ENCODE data around the gene LCN1.
"Not testable (repeated sequence)": the region's sequence is repeated elsewhere in the genome, so short reads cannot be mapped to it uniquely, and the experiment has no call there.

LCN1 gene

DNA sequence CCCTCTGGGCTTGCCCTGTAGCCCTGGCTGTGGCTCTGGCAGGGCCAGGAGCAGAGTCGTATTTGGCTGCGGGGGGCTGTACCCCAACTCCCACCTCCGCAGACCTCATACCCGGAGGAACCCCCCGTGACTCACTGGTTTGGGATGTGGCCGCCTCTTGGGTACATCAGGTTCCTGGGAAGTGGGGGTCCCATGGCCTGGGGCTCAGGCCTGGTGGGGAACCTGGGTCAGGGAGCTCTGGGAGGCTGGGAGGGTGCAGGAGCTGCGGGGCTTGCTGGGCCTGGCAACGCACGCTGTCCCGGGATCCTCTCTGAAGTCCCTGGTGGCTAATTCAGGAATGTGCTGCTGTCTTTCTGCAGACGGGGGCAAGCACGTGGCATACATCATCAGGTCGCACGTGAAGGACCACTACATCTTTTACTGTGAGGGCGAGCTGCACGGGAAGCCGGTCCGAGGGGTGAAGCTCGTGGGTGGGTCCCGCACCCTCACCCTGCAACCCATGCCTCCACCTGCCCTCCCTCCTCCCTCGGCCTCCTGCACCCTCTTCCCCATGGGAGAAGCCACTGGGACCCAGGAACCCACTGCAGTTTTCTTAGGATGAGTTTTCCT, 2.4 kb downstream of the LCN1 start:
- no peak for DNase-seq (ENCODE audit: low read depth)

DNA sequence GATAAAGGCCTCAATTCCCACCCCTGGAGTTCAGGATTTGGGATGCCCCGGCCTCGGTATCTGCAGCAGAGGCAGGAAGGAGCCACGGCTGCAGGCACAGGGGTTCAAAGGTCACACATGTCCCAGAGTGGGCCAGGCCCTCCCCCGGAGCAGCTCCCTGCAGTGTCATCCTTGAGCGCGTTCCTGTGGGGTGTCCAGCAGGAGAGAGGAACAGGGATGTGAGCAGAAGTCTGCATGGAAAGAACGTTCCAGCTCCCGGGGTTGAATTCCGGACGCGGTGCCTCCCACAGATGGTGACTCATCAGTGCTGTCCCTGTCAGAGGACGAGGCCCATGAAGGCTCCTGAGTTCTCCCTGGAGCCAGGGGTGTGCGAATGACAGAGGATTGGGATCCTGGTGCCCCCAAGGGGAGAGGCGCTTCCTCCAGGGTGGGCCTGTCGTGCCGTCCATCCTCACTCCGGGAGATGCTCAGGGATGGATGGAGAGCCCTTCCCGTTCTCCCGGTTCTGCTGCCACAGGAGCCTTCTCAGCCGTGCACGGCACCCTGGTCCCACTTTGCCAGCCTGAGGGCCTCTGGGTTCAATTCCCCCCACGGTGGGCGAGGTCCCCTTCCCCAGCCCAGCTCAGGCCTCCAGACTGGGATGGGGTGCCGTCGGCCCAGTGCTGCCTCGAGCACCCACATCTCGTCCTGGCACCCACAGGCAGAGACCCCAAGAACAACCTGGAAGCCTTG, 3.1 kb downstream of the LCN1 start:
- DNase-seq (ENCODE audit: low read depth) = no peak

DNA sequence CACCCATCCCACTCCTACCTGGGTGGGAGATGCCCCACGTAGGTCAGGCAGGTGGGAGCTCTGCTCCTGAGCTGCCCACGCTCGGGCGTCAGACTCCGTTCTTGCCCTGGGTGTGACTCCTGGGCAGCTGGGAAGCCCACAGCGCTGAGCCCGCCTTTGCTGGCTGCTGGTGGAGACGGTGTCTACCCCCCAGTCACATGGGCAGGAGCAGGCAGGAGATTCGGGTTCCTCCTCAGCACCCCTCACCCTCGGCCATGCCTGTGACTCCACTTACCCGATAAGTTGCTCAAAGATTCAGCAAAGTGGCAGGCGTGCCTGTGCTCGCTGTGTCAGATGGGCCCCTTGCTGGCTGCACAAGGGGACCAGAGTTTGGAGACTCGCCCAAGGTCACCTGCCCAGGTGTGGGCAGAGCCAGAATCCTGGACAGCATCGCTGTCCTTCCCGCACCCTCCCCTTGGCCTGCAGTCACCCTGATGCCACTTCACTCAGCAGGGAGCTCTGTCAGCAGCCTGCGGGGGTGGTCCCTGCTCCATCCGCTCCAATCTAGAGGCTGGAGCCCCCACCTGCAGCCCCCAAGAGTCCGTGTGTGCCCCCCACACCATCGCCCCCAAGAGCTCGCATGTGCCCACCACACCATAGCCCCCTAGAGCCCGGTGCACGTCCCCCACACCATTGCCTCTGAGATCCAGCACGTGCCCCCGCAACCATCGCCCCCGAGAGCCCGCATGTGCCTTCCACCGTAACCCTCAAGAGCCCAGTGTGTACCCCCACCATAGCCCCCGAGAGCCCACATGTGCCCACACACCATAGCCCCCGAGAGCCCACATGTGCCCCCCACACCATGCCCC, 4.2 kb downstream of the LCN1 start:
- DNase-seq (ENCODE audit: low read depth) = no peak

DNA sequence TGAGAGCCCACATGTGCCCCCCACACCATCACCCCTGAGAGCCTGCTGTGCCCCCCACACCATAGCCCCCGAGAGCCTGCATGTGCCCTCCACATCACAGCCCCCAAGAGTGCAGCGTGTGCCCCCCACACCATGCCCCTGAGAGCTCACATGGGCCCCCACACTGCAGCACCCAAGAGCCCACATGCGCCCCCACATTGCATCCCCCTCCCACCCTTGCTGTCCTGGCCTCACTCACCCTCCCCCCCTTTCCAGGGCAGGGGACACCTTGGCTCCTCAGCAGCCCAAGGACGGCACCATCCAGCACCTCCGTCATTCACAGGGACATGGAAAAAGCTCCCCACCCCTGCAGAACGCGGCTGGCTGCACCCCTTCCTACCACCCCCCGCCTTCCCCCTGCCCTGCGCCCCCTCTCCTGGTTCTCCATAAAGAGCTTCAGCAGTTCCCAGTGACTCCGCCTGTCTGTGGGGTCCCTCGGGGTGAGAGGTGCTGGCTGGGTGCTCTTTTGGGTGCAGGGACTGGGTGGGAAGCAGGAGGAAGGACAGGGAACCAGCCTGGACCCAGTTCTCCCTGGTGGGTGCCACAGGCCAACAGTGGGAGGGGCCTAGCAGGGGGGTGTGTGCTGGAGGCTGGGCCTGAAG, 5.0 kb downstream of the LCN1 start:
- DNase-seq (ENCODE audit: low read depth) = no peak

DNA sequence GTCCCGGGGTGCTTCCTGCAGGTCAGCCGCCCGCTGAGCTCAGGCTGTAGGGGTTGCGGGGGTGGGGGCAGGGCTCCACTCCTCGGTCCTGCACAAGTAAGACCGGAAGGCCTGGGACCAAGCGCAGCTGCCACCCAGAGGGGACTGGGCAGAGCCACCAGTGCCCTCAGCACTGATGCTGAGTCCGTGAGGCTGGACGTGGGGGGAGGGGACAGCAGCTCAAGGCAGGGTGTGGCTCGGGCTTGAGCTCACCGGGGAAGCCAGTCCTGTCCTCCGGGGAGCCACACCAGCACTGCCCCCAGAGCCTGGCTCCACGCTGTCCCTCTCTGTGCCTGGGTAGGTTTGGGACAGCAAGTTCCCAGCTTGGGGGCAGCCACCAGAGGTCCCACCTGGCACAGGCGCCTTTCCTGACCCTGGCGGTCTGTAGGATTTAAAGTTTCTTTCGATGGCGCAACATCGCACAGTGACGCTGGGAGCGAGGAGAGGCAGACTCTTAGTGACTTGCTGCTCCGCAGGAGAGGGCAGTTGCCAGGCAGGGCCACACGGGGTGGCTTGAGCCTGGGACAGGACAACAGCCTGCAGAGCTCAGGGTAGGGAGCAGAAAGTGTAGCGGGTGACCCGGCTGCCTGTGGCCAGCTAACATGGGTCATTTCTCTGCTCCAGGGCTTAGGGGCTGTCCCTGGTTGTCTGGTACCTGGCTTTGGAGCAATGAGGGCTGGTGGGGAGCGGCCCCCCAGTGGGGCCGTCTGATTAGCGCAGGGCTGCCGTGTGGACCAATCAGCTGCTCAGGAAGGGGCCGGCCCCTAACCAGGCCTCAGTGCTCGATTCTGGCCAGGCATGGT, 5.7 kb downstream of the LCN1 start:
- no peak for DNase-seq (ENCODE audit: low read depth)

DNA sequence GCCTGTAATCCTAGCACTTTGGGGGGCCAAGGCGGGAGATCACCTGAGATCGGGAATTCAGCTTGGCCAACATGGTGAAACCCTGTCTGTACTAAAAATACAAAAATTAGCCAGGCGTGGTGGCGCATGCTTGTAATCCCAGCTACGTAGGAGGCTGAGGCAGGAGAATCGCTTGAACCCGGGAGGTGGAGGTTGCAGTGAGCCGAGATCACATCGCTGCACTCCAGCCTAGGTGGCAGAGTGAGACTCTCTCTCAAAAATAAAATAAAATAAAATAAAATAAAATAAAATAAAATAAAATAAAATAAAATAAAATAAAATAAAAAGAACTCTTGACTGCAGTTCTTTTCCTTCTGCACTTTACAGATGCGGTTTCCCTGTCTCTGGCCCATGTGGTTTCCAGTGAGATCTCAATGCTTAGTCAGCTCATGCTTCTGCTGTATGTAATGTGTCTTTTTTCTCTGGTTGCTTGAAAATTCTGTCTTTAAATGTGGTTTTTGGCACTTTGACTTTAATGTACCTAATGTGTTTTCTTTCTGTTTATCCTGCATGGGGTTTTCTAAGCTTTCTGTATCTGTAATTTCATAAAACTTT, 7.7 kb downstream of the LCN1 start:
- DNase-seq (ENCODE audit: low read depth) = not testable (repeated sequence)

DNA sequence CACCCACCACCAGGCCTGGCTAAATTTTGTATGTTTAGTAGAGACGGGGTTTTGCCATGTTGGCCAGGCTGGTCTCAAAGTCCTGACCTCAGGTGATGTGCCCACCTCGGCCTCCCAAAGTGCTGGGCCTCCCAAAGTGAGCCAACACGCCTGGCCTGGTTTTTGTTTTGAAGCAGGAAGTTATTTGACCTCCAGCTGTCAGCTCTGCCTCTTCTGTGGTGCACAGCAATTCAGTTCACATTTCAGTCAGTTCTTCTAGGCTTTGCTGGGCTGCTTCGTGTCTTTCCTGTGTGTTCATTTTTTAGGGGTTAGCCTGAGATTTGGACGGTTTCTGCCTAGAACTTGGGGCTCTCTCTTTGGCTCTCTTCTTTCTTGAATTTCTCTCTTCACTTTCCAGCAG, 8.9 kb downstream of the LCN1 start:
- no peak for DNase-seq (ENCODE audit: low read depth)

DNA sequence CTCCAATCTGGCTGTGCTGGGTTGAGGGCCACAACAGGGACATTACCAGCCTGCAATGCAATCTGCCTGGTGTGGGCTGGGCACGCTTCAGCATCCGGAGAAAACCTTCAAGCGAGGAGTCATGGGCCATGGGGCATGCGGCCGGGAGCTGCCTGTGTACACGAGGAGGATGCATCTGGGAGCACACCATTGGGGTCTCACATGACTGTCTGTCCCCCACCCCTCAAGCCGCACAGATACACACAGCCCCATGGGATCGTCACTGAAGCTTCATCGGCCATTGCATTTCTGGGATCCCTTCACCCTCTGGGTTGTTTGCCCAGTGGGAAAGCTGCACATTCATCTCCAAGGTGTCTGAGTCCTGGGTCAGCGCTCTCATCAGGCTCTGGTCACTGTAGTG, 9.9 kb downstream of the LCN1 start:
- DNase-seq (ENCODE audit: low read depth) = no peak

DNA sequence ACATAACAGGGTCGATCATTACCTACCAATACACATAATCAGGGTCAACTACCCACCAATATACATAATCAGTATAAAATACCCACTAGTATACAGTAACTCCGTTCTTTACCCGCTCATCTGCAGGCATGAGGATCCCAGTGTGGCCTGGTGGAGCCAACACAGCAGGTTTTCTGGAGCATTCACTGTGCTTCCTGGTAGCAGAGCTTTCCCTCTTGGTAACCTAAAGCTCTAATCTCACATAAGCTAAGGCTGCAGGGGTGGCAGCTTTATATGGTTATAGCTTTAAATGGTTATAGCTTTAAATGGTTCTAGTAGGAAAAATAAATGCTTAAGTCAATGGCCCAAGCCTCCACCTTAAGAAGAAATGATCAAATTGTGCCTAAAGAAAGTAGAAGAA, 11.9 kb downstream of the LCN1 start:
- no peak for DNase-seq (ENCODE audit: low read depth)

DNA sequence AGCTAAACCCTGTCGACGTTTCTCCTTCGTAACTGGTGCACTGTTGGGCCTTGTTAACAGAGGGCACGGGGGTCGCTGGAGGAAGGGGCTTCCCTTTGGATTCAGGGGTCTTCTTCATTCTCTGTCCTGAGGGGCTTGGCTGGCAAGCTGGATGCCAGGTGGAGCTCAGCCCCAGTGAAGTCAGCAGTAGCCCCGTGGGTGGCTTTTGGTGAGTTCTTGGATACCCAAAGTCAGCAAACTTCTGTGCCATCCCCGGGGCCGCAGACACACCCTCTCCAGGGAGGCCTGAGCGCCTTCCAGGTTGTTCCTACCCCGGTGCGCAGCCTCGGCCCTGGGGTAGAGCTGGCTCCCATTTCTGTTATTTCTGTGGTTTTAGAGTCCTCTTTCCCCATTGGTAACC, 12.4 kb downstream of the LCN1 start:
- no peak for DNase-seq (ENCODE audit: low read depth)

DNA sequence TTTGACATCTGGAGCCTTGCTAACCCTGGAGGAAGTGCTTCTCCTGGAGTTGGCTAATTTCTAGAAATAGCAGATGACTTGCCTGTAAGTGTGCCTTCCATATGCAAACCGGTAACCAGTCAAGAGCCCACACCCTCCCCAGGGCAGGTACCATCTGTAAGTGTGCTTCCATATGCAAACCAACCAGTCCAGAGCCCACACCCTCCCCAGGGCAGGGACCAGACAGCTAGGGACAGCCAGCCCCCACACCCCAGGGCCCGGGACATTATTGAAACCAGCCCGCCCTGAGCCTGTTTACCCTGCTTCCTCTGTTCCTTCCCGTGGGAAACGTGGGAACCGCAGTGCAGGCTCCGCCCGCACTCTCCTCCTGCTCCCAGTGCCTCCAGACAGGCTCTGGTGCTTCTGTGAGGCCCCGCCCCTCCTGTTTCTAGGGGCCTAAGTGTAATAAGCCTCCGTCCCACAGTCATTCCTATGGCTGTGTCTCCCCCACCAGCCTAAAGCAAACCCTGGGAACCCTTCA, 13.0 kb downstream of the LCN1 start:
- not testable (repeated sequence) for DNase-seq (ENCODE audit: low read depth)

DNA sequence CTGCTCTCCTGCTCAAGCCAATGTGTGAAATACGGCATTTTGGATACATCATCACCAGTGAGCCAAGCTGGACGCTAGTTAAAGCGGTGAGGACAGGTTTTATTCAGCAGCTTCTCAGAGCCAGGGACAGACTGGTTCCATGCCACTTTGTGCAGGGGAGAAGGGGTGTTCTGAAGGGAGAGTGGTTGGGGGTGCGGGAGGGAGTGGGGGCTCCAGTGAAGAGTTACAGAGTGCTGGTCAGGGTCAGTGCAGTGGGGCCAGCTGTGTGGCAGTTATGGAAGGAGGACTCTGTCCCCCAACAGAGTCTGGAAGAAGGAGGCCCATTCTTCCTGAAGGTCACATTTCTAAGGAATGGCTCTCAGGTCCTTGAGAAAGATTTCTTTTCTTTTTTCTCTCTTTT, 13.6 kb downstream of the LCN1 start:
- not testable (repeated sequence) for DNase-seq (ENCODE audit: low read depth)

DNA sequence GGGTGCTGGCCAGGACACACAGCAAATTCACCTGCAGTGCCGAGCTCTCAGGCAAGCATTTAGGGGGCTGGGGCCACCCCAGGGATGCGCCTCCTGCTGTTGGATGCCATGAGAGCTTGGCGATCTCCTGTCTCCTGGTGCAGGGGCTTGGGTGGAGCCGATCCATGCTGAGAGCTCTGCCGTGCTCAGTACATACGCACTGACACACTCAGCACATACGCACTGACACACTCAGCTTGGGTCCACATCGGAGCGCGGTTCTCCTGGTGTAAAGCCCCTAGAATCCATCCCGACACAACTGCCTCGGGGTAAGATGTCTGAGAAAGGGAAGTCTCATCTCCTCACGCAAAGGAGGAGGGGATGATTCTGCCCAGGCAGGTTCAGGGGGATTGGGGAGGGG, 14.4 kb downstream of the LCN1 start:
- not testable (repeated sequence) for DNase-seq (ENCODE audit: low read depth)

DNA sequence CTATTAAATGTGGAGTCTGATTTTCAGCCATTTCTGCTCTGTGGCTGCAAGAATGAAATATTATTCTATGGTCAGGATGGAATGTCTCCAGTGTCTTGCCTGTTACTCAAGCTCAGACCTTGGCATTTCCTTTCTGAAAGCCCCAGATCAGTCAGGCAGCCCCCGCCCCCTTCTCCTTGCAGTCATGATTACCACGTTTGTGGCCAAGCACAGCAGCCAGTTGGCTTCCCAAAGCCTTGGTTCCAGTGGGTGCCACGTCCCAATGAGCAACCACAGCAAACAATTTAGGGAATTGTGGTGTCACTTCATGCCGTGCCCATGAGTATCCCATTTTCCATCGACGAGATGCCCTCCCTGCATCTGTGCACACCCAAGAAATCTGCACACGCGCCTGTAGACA, 15.0 kb downstream of the LCN1 start:
- peak; percentile 82 for DNase-seq (ENCODE audit: low read depth)

DNA sequence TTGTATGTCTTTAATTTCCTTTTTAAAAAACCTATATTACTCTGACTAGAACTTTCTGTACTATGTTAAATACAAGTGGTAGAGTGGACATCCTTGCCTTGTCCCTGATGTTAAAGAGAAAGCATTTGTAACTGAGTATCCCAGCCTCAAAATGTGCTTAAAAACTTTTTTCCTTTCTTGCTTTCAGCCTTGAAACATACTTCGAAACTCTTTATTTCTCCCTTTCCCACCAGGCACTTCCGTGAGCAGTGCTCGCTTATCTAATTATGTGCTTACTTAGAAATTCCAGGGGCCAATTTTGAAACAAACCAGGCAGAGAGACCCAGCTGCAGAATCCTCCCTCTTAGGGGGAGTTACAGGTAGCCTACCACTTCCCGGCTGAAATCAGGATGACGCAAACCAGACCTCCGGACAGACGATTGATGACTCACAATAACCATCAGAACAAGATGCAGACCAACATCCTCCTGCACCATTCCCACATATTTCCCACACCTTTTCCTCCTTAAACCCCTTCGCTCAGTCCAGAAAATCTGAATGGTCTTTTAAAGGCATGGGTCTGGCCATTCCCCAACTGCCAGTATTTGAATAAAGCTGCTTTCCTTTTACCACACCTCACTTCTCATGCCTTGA, 22.1 kb downstream of the LCN1 start:
- not testable (repeated sequence) for DNase-seq (ENCODE audit: low read depth)

DNA sequence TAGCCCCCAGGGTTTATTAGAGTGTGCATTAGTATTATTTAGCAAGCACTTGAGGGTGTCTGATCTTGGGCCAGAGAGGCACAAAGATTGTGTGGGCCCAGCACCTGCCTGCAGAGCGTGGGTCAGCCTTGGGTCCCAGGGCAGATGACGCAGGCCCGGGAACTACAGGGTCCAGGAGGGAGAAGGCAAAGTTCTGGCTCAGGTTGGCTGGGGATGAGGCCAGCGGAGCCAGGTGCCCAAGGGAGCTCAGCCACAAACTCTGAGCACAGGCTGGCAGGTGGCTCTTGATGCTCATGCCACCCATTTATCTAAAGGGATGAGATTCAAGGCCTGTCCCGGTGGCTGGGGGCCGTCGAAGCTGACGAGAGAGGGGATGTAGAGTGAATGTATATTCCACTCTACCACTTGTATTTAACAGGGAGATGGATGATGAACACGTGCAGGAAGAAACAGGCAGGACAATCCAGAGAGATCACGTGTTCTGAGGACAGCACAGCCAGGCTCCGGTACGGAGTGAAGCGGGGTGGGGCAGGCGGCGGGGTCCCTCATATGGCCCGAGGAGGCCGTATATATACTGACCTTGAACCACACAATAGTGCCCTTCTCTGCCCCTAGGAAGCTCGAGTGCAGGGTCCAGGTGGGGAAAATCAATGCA, 23.9 kb downstream of the LCN1 start:
- DNase-seq (ENCODE audit: low read depth) = no peak

DNA sequence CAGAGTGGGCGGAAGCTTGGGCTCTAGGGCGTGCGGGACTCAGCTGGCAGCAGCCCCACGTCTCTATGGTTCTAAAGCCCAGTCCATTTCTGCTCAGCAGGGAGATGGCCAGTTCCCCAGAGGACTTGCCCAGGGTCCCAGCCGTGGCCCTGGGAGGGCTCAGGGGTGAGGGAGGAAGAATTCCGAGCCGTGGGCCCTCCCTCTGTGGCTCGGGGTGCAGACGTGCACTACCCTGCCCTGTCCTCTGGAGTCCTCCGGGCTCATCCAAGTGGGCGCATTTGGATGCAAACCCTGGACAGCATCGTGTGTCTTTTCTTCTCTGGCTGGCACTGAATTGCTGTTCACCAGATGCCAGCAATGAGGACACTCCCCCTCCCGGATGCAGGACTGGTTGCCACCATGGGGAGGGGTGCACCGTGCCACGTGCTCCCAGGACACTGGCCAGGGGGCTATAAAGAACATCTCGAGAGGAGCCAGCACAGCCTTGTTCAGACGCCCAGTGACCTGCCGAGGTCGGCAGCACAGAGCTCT, 24.5 kb downstream of the LCN1 start, which contains the start of gene OBP2A:
Gene OBP2A, plus strand, starts transcription at position 481 of the 531 bp plus-strand sequence. CDS start 55 bp downstream, outside the sequence.
- not testable (repeated sequence) for DNase-seq (ENCODE audit: low read depth)

DNA sequence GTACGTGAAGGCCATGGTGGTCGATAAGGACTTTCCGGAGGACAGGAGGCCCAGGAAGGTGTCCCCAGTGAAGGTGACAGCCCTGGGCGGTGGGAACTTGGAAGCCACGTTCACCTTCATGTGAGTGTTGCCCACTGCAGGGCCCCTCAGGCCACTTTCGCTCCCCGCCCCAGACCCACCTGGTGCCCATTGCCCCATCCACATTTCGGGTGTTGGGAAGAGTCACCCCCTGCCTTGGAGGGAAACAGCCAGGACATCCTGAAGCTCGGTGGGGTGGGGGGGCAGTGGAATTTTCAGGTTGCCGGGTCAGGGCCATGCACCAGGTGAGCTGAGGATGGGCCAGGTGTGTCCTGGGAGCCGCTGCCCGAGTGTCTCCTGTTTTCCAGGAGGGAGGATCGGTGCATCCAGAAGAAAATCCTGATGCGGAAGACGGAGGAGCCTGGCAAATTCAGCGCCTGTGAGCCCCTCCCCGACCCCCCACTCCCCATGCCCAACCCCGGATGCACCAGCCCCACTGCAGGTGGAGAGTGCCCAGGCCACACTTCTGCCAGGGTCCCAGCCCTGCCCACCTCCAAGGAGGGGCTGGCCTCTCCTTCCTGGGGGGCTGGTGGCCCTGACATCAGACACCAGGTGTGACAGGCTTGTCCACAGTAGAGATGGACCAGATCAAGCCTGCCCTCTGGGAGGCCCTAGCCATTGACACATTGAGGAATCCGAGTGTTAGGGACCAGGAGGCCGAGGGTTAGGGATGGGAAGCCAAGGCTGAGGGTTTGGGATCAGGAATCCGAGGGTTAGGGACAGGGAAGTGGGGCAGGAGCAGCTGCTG, 25.8 kb downstream of the LCN1 start:
- not testable (repeated sequence) for DNase-seq (ENCODE audit: low read depth)
